ENCODE measurements around the gene NKTR. TPM values are rescaled to one million over a fixed set of nuclear protein-coding genes. Genes with fewer than 3 reads are reported as not detected.

The NKTR gene
- polyA plus RNA-seq, 3 donors: 2.6 to 78.5 (median 5.8) TPM

GRCh38 chr3:42612217-42612616, 11.7 kb downstream of the NKTR start:
- H3K4me1 Mint-ChIP-seq: peaks cover 10% of the 10 kb centered on the region
- H3K9me3 ChIP-seq (replicated peaks in 1 of 2; ENCODE audit: control insufficient read depth in 1 of 2, insufficient read depth in 1 of 2, low read length in 2 of 2): no peaks in the 10 kb centered on the region
- H3K36me3 ChIP-seq (replicated peaks in 1 of 2; ENCODE audit: control insufficient read depth in 1 of 2, insufficient read depth in 2 of 2, low read length in 2 of 2): peaks cover 51 to 73% of the 10 kb centered on the region in 2 donors
- peak overlapping the region in 1 of 7 donors; percentile 15 for H3K27ac Mint-ChIP-seq
- H3K4me2 ChIP-seq (replicated peaks; ENCODE audit: extremely low read depth, low read length, poor library complexity, severe bottlenecking): no peak overlapping the region
- DNase-seq: no peak
- intact Hi-C loops (cut with micrococcal nuclease): no loop called here
- WGBS (ENCODE audit: insufficient coverage): no CpG with 5 or more reads among the region's 1 CpG
- H3K27me3 Mint-ChIP-seq (ENCODE audit: low read depth in 3 of 3): no peaks in the 10 kb centered on the region
- no peak for TF ChIP-seq CTCF (IDR thresholded peaks at IDR 0.05)
- H3K79me2 ChIP-seq (ENCODE audit: insufficient read depth, low read length): peaks cover 100% of the 10 kb centered on the region
- no peaks in the 10 kb centered on the region for H3K4me1 ChIP-seq (ENCODE audit: control insufficient read depth in 1 of 2, insufficient read depth in 2 of 2, low read length in 2 of 2)
- no peak overlapping the region for H3K4me3 Mint-ChIP-seq
- no peak overlapping the region for H3K9ac ChIP-seq (ENCODE audit: insufficient read depth, low read length, poor library complexity, severe bottlenecking)
- peaks cover 47 to 54% of the 10 kb centered on the region in 2 donors for H3K36me3 Mint-ChIP-seq
- no peak overlapping the region for H3K27ac ChIP-seq (ENCODE audit: low read depth in 1 of 2, low read length in 2 of 2)
- no peak overlapping the region for H3K4me3 ChIP-seq (replicated peaks in 1 of 3; ENCODE audit: low read depth in 2 of 3, low read length in 3 of 3)
- no peaks in the 10 kb centered on the region for H3K27me3 ChIP-seq (ENCODE audit: control insufficient read depth in 2 of 2, insufficient read depth in 2 of 2, low read length in 2 of 2)
- H2AFZ ChIP-seq (ENCODE audit: insufficient read depth, low read depth, low read length, poor library complexity, severe bottlenecking): no peak overlapping the region
- no peaks in the 10 kb centered on the region for H3K9me3 Mint-ChIP-seq
- H4K20me1 ChIP-seq (ENCODE audit: insufficient read depth, low read length): peaks cover 94% of the 10 kb centered on the region

- no peaks in the 10 kb centered on the region for H3K9me3 ChIP-seq (replicated peaks in 1 of 2; ENCODE audit: control insufficient read depth in 1 of 2, insufficient read depth in 1 of 2, low read length in 2 of 2)
- H3K27me3 ChIP-seq (ENCODE audit: control insufficient read depth in 2 of 2, insufficient read depth in 2 of 2, low read length in 2 of 2): no peaks in the 10 kb centered on the region
- peaks cover 96% of the 10 kb centered on the region for H4K20me1 ChIP-seq (ENCODE audit: insufficient read depth, low read length)
- Mint-ChIP-seq H3K9me3 (no peaks in the 10 kb centered on the region), H3K27me3 (ENCODE audit: low read depth in 3 of 3) (no peaks in the 10 kb centered on the region), H3K4me3 (no peak overlapping the region), H3K36me3 (peaks cover 45 to 52% of the 10 kb centered on the region in 2 donors), H3K27ac (peak overlapping the region in 1 of 7 donors; percentile 58), H3K4me1 (peaks cover 10% of the 10 kb centered on the region)
- no peak for DNase-seq
- H3K4me1 ChIP-seq (ENCODE audit: control insufficient read depth in 1 of 2, insufficient read depth in 2 of 2, low read length in 2 of 2): no peaks in the 10 kb centered on the region
- peak overlapping the region in 1 of 2 donors; percentile 8 for H3K27ac ChIP-seq (ENCODE audit: low read depth in 1 of 2, low read length in 2 of 2)
- WGBS (ENCODE audit: insufficient coverage): no CpG with 5 or more reads among the region's 3 CpGs
- peaks cover 45 to 70% of the 10 kb centered on the region in 2 donors for H3K36me3 ChIP-seq (replicated peaks in 1 of 2; ENCODE audit: control insufficient read depth in 1 of 2, insufficient read depth in 2 of 2, low read length in 2 of 2)
- TF ChIP-seq CTCF (IDR thresholded peaks at IDR 0.05): no peak
- peaks cover 97% of the 10 kb centered on the region for H3K79me2 ChIP-seq (ENCODE audit: insufficient read depth, low read length)
- no peak overlapping the region for H3K9ac ChIP-seq (ENCODE audit: insufficient read depth, low read length, poor library complexity, severe bottlenecking)
- intact Hi-C loops (cut with micrococcal nuclease): no loop called here
- H3K4me3 ChIP-seq (replicated peaks in 1 of 3; ENCODE audit: low read depth in 2 of 3, low read length in 3 of 3): no peak overlapping the region
- no peak overlapping the region for H3K4me2 ChIP-seq (replicated peaks; ENCODE audit: extremely low read depth, low read length, poor library complexity, severe bottlenecking)
- H2AFZ ChIP-seq (ENCODE audit: insufficient read depth, low read depth, low read length, poor library complexity, severe bottlenecking): no peak overlapping the region
These were observed 12.4 kb downstream of the NKTR start for GRCh38 chr3:42612928-42613327.
